ENCODE results near the gene ZCWPW1.
"Not testable (repeated sequence)": the region's sequence is repeated elsewhere in the genome, so short reads cannot be mapped to it uniquely, and the experiment has no call there.

The ZCWPW1 gene

GRCh38 chr7:100453854-100454253 is 25.4 kb upstream of the ZCWPW1 start:
- not testable (repeated sequence) for DNase-seq (ENCODE audit: low spot score)

GRCh38 chr7:100452513-100452912 is 24.0 kb upstream of the ZCWPW1 start:
- no peak for DNase-seq (ENCODE audit: low spot score)

GRCh38 chr7:100449190-100449795 is 20.8 kb upstream of the ZCWPW1 start:
- no peak for DNase-seq (ENCODE audit: low spot score)

GRCh38 chr7:100447363-100447762 is 18.9 kb upstream of the ZCWPW1 start:
- DNase-seq (ENCODE audit: low spot score), result not testable (repeated sequence)

- no peak for DNase-seq (ENCODE audit: low spot score)
Measured at GRCh38 chr7:100446040-100446439, 17.5 kb upstream of the ZCWPW1 start.

GRCh38 chr7:100444311-100445278 is 16.1 kb upstream of the ZCWPW1 start:
- DNase-seq (ENCODE audit: low spot score), result no peak

- no peak for DNase-seq (ENCODE audit: low spot score)
Measured at GRCh38 chr7:100443096-100443840, 14.8 kb upstream of the ZCWPW1 start.

- DNase-seq (ENCODE audit: low spot score), result no peak
Measured at GRCh38 chr7:100441641-100442535, 13.4 kb upstream of the ZCWPW1 start.

- DNase-seq (ENCODE audit: low spot score), result not testable (repeated sequence)
Measured at GRCh38 chr7:100439244-100439643, 10.7 kb upstream of the ZCWPW1 start.

GRCh38 chr7:100438731-100439130 is 10.2 kb upstream of the ZCWPW1 start:
- not testable (repeated sequence) for DNase-seq (ENCODE audit: low spot score)

- no peak for DNase-seq (ENCODE audit: low spot score)
Measured at GRCh38 chr7:100438172-100438571, 9.7 kb upstream of the ZCWPW1 start.

- no peak for DNase-seq (ENCODE audit: low spot score)
Measured at GRCh38 chr7:100437150-100438100, 8.9 kb upstream of the ZCWPW1 start.

- no peak for DNase-seq (ENCODE audit: low spot score)
Measured at GRCh38 chr7:100435401-100436304, 7.2 kb upstream of the ZCWPW1 start.

- DNase-seq (ENCODE audit: low spot score), result no peak
Measured at GRCh38 chr7:100434297-100435144, 6.0 kb upstream of the ZCWPW1 start.

- DNase-seq (ENCODE audit: low spot score), result no peak
Measured at GRCh38 chr7:100433592-100434296, 5.2 kb upstream of the ZCWPW1 start.

- DNase-seq (ENCODE audit: low spot score), result no peak
Measured at GRCh38 chr7:100433276-100433591, 4.7 kb upstream of the ZCWPW1 start.

GRCh38 chr7:100432621-100433275 is 4.2 kb upstream of the ZCWPW1 start:
- no peak for DNase-seq (ENCODE audit: low spot score)

Measured in COLO829 (cell line).